RWPE2 (cell line): ENCODE data around the gene ENOX1.

ENCODE experiments used
- ATAC-seq: fragments of 200-7000 bp; cut with Tn5 transposase; 3 replicates; pipeline ENCODE4 v1.9.1; 2021; ENCODE audit warnings: low read depth
- DNase-seq: peaks from one replicate; pipeline ENCODE4 v3.0.0-alpha.2; 2020; ENCODE audit warnings: low spot score
- H3K27ac ChIP-seq: fragments of 450-650 bp; 2 replicates; pipeline ENCODE4 v1.5.1; 2017; ENCODE audit warnings: mild to moderate bottlenecking; ENCODE audit not compliant: poor library complexity, severe bottlenecking
- H3K27me3 ChIP-seq: fragments of 250-450 bp; sonication (Bioruptor Pico); 2 replicates; pipeline ENCODE4 v1.5.1; 2021; ENCODE audit warnings: mild to moderate bottlenecking, moderate library complexity; ENCODE audit not compliant: insufficient read depth, poor library complexity, severe bottlenecking
- H3K36me3 ChIP-seq: fragments of 250-450 bp; sonication (Bioruptor Pico); 2 replicates; pipeline ENCODE4 v1.5.1; 2020; ENCODE audit warnings: low read depth, mild to moderate bottlenecking, moderate library complexity
- H3K4me1 ChIP-seq: fragments of 250-450 bp; sonication (Bioruptor Pico); 2 replicates; pipeline ENCODE4 v1.5.1; 2021; ENCODE audit warnings: mild to moderate bottlenecking, moderate library complexity; ENCODE audit not compliant: insufficient read depth, poor library complexity, severe bottlenecking
- H3K4me3 ChIP-seq: fragments of 250-450 bp; sonication (Bioruptor Pico); 2 replicates; pipeline ENCODE4 v1.5.1; 2021; ENCODE audit warnings: mild to moderate bottlenecking, moderate library complexity; ENCODE audit not compliant: severe bottlenecking
- H3K9me3 ChIP-seq: fragments of 250-450 bp; sonication (Bioruptor Pico); 2 replicates; pipeline ENCODE4 v1.5.1; 2021; ENCODE audit warnings: mild to moderate bottlenecking, moderate library complexity; ENCODE audit not compliant: severe bottlenecking
- TF ChIP-seq, protein P1 (sequence below): fragments of 450-650 bp; IDR thresholded peaks from one replicate; pipeline ENCODE4 v1.5.1; 2017; ENCODE audit warnings: mild to moderate bottlenecking, moderate library complexity; ENCODE audit not compliant: poor library complexity, severe bottlenecking

ENOX1 gene

DNA sequence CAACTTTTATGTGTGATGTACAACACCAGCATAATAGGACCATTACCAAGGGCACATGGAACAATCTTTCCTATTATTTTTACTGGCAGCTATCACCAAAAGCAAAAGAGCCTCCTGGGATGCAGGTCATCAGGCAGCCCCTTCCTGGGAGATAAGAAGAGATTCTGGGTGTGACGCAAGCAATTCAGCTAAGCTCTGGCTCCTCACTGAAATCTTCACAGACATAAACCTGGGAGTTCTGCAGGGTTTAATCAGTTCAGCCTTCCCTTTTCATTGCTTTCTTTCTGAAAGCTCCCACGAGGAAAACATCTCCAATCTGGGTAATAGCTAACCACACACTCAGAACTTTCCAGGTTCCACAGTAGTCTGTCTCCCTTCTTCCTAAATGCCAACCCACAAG, 341.1 kb downstream of the ENOX1 start:
- TF ChIP-seq, protein P1, sequence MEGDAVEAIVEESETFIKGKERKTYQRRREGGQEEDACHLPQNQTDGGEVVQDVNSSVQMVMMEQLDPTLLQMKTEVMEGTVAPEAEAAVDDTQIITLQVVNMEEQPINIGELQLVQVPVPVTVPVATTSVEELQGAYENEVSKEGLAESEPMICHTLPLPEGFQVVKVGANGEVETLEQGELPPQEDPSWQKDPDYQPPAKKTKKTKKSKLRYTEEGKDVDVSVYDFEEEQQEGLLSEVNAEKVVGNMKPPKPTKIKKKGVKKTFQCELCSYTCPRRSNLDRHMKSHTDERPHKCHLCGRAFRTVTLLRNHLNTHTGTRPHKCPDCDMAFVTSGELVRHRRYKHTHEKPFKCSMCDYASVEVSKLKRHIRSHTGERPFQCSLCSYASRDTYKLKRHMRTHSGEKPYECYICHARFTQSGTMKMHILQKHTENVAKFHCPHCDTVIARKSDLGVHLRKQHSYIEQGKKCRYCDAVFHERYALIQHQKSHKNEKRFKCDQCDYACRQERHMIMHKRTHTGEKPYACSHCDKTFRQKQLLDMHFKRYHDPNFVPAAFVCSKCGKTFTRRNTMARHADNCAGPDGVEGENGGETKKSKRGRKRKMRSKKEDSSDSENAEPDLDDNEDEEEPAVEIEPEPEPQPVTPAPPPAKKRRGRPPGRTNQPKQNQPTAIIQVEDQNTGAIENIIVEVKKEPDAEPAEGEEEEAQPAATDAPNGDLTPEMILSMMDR, result no peak
- no peak for ATAC-seq
- no peak overlapping the region for H3K4me3 ChIP-seq
- H3K4me1 ChIP-seq, result no peaks in the 10 kb centered on the region
- no peaks in the 10 kb centered on the region for H3K9me3 ChIP-seq
- no peak overlapping the region for H3K27ac ChIP-seq
- no peaks in the 10 kb centered on the region for H3K36me3 ChIP-seq
- H3K27me3 ChIP-seq, result no peaks in the 10 kb centered on the region
- no peak for DNase-seq

DNA sequence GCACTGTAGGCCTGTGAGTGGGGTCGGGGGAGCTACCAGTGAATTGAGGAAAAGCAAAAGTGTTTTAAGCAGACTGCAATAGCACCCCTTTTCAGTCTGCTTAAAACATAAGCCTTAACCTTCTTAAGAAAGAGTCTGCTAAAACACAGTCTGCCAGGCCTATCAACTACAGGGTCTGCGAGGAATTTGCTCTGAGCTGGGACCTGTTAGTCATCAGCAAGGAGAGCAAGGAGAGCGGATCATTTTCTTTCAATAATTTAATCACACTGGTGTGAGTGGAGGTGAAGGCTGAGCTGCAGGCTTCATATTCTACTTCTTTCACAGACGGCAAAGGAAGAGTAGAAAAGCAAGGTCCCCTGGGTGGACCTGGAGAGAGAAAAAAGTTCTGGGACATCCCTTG, 342.7 kb downstream of the ENOX1 start:
- DNase-seq, result no peak
- TF ChIP-seq, protein P1, result no peak
- no peaks in the 10 kb centered on the region for H3K9me3 ChIP-seq
- no peaks in the 10 kb centered on the region for H3K27me3 ChIP-seq
- H3K36me3 ChIP-seq, result no peaks in the 10 kb centered on the region
- H3K4me1 ChIP-seq, result no peaks in the 10 kb centered on the region
- no peak overlapping the region for H3K27ac ChIP-seq
- no peak overlapping the region for H3K4me3 ChIP-seq
- ATAC-seq, result no peak

DNA sequence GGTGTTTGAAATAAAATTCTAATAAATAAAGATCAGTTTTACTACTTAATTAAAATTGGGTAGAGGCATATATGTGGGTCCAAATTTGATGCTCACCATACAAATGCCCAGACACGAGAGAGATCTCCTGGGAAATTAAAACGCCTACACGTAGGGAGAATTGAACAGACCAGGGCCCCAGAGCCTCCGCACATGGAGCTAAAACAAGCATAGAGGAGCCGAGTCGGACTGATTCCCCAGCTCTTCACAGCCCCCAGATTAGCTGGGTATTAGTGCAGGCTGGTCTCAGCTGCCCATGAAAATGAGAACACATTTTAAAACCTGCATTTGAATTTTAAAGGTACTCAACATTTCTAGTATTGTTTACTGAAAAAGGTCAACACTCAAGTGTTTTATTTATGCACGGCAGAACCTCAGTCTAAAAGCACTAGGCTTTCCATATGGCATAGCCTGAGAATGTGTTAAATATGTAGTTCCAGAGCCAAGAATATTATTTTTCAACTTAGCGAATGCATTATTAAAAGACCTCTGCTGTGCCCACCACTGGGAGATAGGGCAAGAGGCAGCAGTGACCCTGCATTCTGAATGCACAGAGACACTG, 344.8 kb downstream of the ENOX1 start:
- Histone ChIP-seq H3K27ac (no peak overlapping the region), H3K9me3 (no peaks in the 10 kb centered on the region), H3K4me3 (no peak overlapping the region), H3K27me3 (no peaks in the 10 kb centered on the region), H3K4me1 (no peaks in the 10 kb centered on the region), H3K36me3 (no peaks in the 10 kb centered on the region)
- TF ChIP-seq, protein P1, result no peak
- no peak for DNase-seq
- ATAC-seq, result no peak

DNA sequence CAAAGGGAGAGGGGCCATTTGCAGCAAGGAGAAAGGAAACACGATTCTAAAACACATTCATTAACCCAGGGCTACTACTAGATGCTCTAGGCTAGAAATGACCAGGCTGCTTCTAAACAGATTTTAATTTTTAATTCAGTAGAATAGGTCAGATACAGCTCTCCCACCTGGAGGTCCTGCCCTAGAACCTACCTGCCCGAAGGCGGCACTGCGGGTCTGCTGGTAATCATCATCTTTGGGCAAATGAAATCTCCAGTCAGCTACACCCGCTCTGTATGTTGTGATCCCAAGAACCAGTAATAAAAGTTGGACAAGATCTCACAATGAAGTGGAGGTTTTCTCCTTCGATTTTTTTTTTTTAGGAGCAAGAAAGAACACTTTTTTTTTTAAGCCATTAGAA, 345.3 kb downstream of the ENOX1 start:
- DNase-seq (no peak), ATAC-seq (no peak)
- H3K4me3 ChIP-seq, result no peak overlapping the region
- H3K4me1 ChIP-seq, result no peaks in the 10 kb centered on the region
- H3K27ac ChIP-seq, result no peak overlapping the region
- H3K36me3 ChIP-seq, result no peaks in the 10 kb centered on the region
- no peaks in the 10 kb centered on the region for H3K9me3 ChIP-seq
- TF ChIP-seq, protein P1, result no peak
- H3K27me3 ChIP-seq, result no peaks in the 10 kb centered on the region

DNA sequence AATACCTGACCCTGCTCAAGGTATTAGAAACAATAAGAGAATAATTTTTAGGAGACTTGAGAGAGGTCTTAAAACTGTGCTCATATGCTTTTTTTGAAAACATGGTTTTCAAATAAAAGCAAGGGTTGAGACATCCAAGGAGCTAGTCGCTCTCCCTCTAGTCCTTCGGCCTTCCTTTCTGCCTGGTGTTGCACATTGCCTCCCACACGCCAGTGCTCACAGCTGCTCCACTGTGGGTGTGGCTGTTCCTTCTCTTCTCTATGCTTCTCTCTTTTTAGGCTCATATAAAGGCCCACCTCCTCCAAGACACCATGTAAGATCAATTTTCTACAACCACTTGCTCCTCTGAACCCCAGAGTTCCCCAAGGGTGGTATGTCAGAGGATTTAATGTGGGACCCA, 352.6 kb downstream of the ENOX1 start:
- Histone ChIP-seq H3K4me1 (no peaks in the 10 kb centered on the region), H3K4me3 (no peak overlapping the region), H3K27me3 (no peaks in the 10 kb centered on the region), H3K9me3 (no peaks in the 10 kb centered on the region), H3K36me3 (no peaks in the 10 kb centered on the region), H3K27ac (no peak overlapping the region)
- TF ChIP-seq, protein P1, result no peak
- no peak for DNase-seq
- ATAC-seq, result no peak
